GM12865 (cell line): ENCODE measurements around the gene TRIM46.

ENCODE experiments used
- DNase-seq: peaks from one replicate; pipeline ENCODE4 v3.0.0; 2010; ENCODE audit warnings: low read depth
- H3K4me3 ChIP-seq: 2 replicates; pipeline ENCODE4 v1.5.1; 2011; ENCODE audit warnings: mild to moderate bottlenecking, low read depth, low read length, control low read depth
- TF ChIP-seq, protein P1 (sequence below): IDR thresholded peaks from 2 replicates; pipeline ENCODE4 v1.5.1; 2011; ENCODE audit warnings: low read length, control low read depth, low read depth, inconsistent platforms; ENCODE audit not compliant: insufficient read depth; ENCODE audit errors: missing control alignments

TRIM46 gene

DNA sequence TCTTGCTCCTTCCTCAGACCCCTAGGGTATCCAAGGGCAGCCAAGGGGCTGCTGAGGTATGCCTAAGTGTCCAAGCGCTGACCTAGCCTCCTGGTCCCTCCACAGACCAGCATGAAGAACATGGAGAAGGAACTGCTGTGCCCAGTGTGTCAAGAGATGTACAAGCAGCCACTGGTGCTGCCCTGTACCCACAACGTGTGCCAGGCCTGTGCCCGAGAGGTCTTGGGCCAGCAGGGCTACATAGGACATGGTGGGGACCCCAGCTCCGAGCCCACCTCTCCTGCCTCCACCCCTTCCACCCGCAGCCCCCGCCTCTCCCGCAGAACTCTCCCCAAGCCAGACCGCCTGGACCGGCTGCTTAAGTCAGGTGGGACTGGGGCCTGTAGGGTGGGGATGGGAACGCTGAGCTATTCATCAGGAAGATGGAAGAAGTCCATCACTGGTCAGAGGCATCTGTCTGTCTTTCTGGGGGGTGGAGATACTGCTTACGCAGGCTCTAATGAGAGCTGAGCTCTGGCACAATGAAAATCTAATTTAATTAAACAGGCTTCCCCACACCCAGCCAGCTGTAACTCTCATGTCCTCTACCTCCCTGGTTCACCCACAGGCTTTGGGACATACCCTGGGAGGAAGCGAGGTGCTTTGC, 1.8 kb downstream of the TRIM46 start:
- TF ChIP-seq, protein P1, sequence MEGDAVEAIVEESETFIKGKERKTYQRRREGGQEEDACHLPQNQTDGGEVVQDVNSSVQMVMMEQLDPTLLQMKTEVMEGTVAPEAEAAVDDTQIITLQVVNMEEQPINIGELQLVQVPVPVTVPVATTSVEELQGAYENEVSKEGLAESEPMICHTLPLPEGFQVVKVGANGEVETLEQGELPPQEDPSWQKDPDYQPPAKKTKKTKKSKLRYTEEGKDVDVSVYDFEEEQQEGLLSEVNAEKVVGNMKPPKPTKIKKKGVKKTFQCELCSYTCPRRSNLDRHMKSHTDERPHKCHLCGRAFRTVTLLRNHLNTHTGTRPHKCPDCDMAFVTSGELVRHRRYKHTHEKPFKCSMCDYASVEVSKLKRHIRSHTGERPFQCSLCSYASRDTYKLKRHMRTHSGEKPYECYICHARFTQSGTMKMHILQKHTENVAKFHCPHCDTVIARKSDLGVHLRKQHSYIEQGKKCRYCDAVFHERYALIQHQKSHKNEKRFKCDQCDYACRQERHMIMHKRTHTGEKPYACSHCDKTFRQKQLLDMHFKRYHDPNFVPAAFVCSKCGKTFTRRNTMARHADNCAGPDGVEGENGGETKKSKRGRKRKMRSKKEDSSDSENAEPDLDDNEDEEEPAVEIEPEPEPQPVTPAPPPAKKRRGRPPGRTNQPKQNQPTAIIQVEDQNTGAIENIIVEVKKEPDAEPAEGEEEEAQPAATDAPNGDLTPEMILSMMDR = no peak
- DNase-seq = peak; percentile 2

GRCh38 chr1:155175927-155176371, 2.3 kb downstream of the TRIM46 start:
- no peak overlapping the region for H3K4me3 ChIP-seq
- TF ChIP-seq, protein P1 = peak; percentile 20
- DNase-seq = peak; percentile 29

More for the DNA sequence above, 1.8 kb downstream of the TRIM46 start:
- H3K4me3 ChIP-seq = no peak overlapping the region

- TF ChIP-seq, protein P1 = peak; percentile 91
- no peak overlapping the region for H3K4me3 ChIP-seq
- DNase-seq = peak; percentile 82
Observed at GRCh38 chr1:155176544-155177071, 3.0 kb downstream of the TRIM46 start.

- TF ChIP-seq, protein P1 = no peak
Observed at GRCh38 chr1:155177192-155177917, 3.7 kb downstream of the TRIM46 start.

GRCh38 chr1:155177918-155178281, 4.3 kb downstream of the TRIM46 start:
- TF ChIP-seq, protein P1 = no peak
- DNase-seq = no peak
- no peak overlapping the region for H3K4me3 ChIP-seq

More at GRCh38 chr1:155177192-155177917, 3.7 kb downstream of the TRIM46 start:
- no peak for DNase-seq
- H3K4me3 ChIP-seq = no peak overlapping the region

- DNase-seq = no peak
- TF ChIP-seq, protein P1 = no peak
- no peak overlapping the region for H3K4me3 ChIP-seq
Observed at GRCh38 chr1:155178441-155179111, 4.9 kb downstream of the TRIM46 start.
